GM12801 (cell line): Measurements from ENCODE around the gene AKAP9.

Experiments used
- CTCF ChIP-seq: IDR thresholded peaks from one replicate; pipeline ENCODE4 v1.5.1; 2011; ENCODE audit warnings: control low read depth; ENCODE audit not compliant: insufficient read length; ENCODE audit errors: extremely low read depth

Gene AKAP9

DNA sequence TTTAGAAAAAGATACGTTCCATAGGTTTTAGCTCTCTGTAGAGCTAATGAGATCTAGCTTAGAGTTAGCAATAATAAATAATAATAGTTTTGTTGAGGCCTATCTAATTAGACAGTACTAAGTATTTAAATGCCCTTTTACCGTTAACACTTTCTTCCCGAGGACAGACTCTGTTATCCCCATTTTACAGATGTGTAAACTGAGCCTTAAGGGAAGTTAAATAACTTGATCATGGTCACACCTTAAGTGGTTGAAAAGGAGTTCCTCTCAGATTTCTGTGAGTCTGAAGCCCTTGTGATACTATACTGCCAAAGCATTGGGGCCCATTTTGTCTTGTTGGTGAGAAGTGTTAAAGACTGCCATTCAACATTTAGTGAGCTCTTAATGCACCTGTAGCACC, 132.0 kb downstream of the AKAP9 start:
- TF ChIP-seq CTCF, result no peak

DNA sequence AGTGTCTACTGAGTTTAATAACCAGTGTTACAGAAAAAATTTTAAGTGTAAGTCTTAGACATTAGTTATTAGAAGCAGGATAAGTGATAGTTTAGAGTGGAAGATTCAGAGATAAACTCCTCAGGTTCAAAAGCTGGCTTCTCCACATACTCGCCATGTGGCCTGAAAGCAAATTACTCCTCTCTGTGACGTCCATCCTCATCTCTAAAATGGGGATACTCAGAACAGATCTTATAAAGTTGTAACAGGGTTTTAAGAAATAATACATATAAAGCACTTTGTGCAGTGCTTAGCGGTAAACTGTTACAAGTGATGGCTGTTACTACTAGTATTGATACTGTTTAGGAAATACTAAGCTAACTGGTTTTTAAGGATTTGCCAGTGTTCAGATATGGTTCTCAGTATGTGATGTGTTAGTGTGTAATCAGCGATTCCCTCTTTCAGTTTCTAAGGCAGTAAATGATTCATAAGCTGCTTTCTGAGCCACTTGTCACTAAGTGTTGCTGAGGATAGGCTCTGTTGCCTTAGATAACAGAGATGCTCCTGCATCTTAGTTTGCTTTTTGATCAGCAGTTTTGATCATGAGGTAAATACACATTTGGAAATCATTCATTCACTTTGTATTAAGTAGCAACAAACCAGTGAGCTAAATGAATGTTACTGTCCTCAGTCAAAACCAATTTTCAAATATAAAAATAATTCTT, 134.9 kb downstream of the AKAP9 start:
- TF ChIP-seq CTCF, result no peak

GRCh38 chr7:92076509-92076908, 135.8 kb downstream of the AKAP9 start:
- no peak for TF ChIP-seq CTCF

- TF ChIP-seq CTCF, result no peak
These were observed 147.6 kb downstream of the AKAP9 start for GRCh38 chr7:92088266-92088665.

- TF ChIP-seq CTCF, result no peak
These were observed 151.5 kb downstream of the AKAP9 start for GRCh38 chr7:92092210-92092609.

DNA sequence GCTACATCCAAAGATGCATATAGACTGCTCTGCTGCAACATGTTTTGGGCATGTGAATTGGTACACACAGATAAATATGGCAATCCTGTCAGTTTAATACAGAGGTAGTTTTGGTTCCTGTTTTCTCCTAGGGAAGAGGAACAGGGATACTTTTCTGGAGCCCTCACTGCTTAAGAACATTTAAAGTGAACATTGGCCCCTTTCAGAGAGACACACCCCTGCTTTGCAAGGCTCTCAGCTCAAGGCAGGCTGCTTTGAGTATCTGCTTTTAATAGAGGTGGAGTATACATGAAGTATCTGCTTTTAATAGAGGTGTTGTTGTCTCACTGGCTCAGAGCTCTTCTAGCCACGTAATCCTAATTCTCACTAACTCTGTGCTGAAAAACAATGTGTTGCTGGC, 154.7 kb downstream of the AKAP9 start:
- no peak for TF ChIP-seq CTCF

- no peak for TF ChIP-seq CTCF
These were observed 159.9 kb downstream of the AKAP9 start for GRCh38 chr7:92100534-92100933.
